ENCODE measurements around the gene WDR49. TPM values are rescaled to one million over a fixed set of nuclear protein-coding genes. Genes with fewer than 3 reads are reported as not detected.

WDR49 gene
- total RNA-seq, 2 experiments from 2014 or later, result not detected

GRCh38 chr3:167497903-167498302, 155.8 kb downstream of the WDR49 start:
- ATAC-seq (no peak), DNase-seq (no peak)
- Mint-ChIP-seq H3K4me3 (no peak overlapping the region), H3K27me3 (no peaks in the 10 kb centered on the region), H3K27ac (no peak overlapping the region), H3K4me1 (no peaks in the 10 kb centered on the region), H3K9me3 (ENCODE audit: low read depth) (no peaks in the 10 kb centered on the region), H3K36me3 (no peaks in the 10 kb centered on the region)
- CTCF ChIA-PET, result no interaction called here

- Mint-ChIP-seq H3K36me3 (no peaks in the 10 kb centered on the region), H3K4me1 (no peaks in the 10 kb centered on the region), H3K27me3 (peaks cover 2% of the 10 kb centered on the region), H3K9me3 (ENCODE audit: low read depth) (no peaks in the 10 kb centered on the region), H3K4me3 (no peak overlapping the region), H3K27ac (no peak overlapping the region)
- CTCF ChIA-PET, result no interaction called here
- no peak for ATAC-seq
- no peak for DNase-seq
These were observed 160.5 kb downstream of the WDR49 start for GRCh38 chr3:167493244-167493643.

- CTCF ChIA-PET, result no interaction called here
- H3K4me1 Mint-ChIP-seq, result no peaks in the 10 kb centered on the region
- no peak overlapping the region for H3K27ac Mint-ChIP-seq
- ATAC-seq (no peak), DNase-seq (no peak)
- no peaks in the 10 kb centered on the region for H3K36me3 Mint-ChIP-seq
- no peak overlapping the region for H3K4me3 Mint-ChIP-seq
- peaks cover 2% of the 10 kb centered on the region for H3K27me3 Mint-ChIP-seq
- H3K9me3 Mint-ChIP-seq (ENCODE audit: low read depth), result no peaks in the 10 kb centered on the region
These were observed 162.1 kb downstream of the WDR49 start for GRCh38 chr3:167491621-167492020.

GRCh38 chr3:167489571-167489970, 164.2 kb downstream of the WDR49 start:
- CTCF ChIA-PET, result no interaction called here
- ATAC-seq, result no peak
- Mint-ChIP-seq H3K9me3 (ENCODE audit: low read depth) (no peaks in the 10 kb centered on the region), H3K4me3 (no peak overlapping the region), H3K36me3 (no peaks in the 10 kb centered on the region), H3K27me3 (peaks cover 2% of the 10 kb centered on the region), H3K4me1 (no peaks in the 10 kb centered on the region), H3K27ac (no peak overlapping the region)
- no peak for DNase-seq

- no peaks in the 10 kb centered on the region for H3K36me3 Mint-ChIP-seq
- peaks cover 2% of the 10 kb centered on the region for H3K4me1 Mint-ChIP-seq
- ATAC-seq (no peak), DNase-seq (no peak)
- H3K9me3 Mint-ChIP-seq (ENCODE audit: low read depth), result no peaks in the 10 kb centered on the region
- no peak overlapping the region for H3K27ac Mint-ChIP-seq
- H3K4me3 Mint-ChIP-seq, result no peak overlapping the region
- CTCF ChIA-PET, result no interaction called here
- H3K27me3 Mint-ChIP-seq, result peaks cover 2% of the 10 kb centered on the region
These were observed 166.2 kb downstream of the WDR49 start for GRCh38 chr3:167487556-167487955.

GRCh38 chr3:167484551-167484950, 169.2 kb downstream of the WDR49 start:
- H3K27me3 Mint-ChIP-seq, result no peaks in the 10 kb centered on the region
- no peak for ATAC-seq
- CTCF ChIA-PET, result no interaction called here

GRCh38 chr3:167483708-167484475, 169.8 kb downstream of the WDR49 start:
- CTCF ChIA-PET, result no interaction called here
- ATAC-seq (no peak), DNase-seq (no peak)
- Mint-ChIP-seq H3K4me1 (peaks cover 2% of the 10 kb centered on the region), H3K36me3 (no peaks in the 10 kb centered on the region), H3K4me3 (no peak overlapping the region), H3K27me3 (no peaks in the 10 kb centered on the region), H3K27ac (no peak overlapping the region), H3K9me3 (ENCODE audit: low read depth) (no peaks in the 10 kb centered on the region)

More at GRCh38 chr3:167484551-167484950, 169.2 kb downstream of the WDR49 start:
- H3K4me1 Mint-ChIP-seq, result peaks cover 2% of the 10 kb centered on the region
- H3K27ac Mint-ChIP-seq, result no peak overlapping the region
- no peaks in the 10 kb centered on the region for H3K36me3 Mint-ChIP-seq
- DNase-seq, result no peak
- no peaks in the 10 kb centered on the region for H3K9me3 Mint-ChIP-seq (ENCODE audit: low read depth)
- no peak overlapping the region for H3K4me3 Mint-ChIP-seq

- Mint-ChIP-seq H3K4me3 (no peak overlapping the region), H3K27me3 (no peaks in the 10 kb centered on the region), H3K27ac (no peak overlapping the region), H3K36me3 (no peaks in the 10 kb centered on the region), H3K4me1 (peaks cover 2% of the 10 kb centered on the region), H3K9me3 (ENCODE audit: low read depth) (no peaks in the 10 kb centered on the region)
- DNase-seq, result no peak
- CTCF ChIA-PET, result no interaction called here
- no peak for ATAC-seq
These were observed 172.6 kb downstream of the WDR49 start for GRCh38 chr3:167481164-167481563.

GRCh38 chr3:167480748-167481147, 173.0 kb downstream of the WDR49 start:
- no peak overlapping the region for H3K27ac Mint-ChIP-seq
- no peaks in the 10 kb centered on the region for H3K9me3 Mint-ChIP-seq (ENCODE audit: low read depth)
- H3K36me3 Mint-ChIP-seq, result no peaks in the 10 kb centered on the region
- no peaks in the 10 kb centered on the region for H3K27me3 Mint-ChIP-seq
- H3K4me1 Mint-ChIP-seq, result peaks cover 2% of the 10 kb centered on the region
- CTCF ChIA-PET, result no interaction called here
- H3K4me3 Mint-ChIP-seq, result no peak overlapping the region
- DNase-seq (no peak), ATAC-seq (no peak)

- Mint-ChIP-seq H3K4me3 (no peak within 1 kb of the TSS), H3K9me3 (ENCODE audit: low read depth) (no peaks in the 10 kb centered on the region), H3K27me3 (no peaks in the 10 kb centered on the region), H3K36me3 (no peaks in the 10 kb centered on the region), H3K27ac (no peak within 1 kb of the TSS), H3K4me1 (no peaks in the 10 kb centered on the region)
- no peak for ATAC-seq
- CTCF ChIA-PET, result no interaction called here
- no peak for DNase-seq
These were observed 179.9 kb downstream of the WDR49 start, which contains the start of gene SERPINI2 for GRCh38 chr3:167473863-167474262. Gene SERPINI2 (minus strand): TSS chr3:167474042. CDS start chr3:167471834, 2,208 bp downstream.

- no peaks in the 10 kb centered on the region for H3K27me3 Mint-ChIP-seq
- no peak for DNase-seq
- H3K27ac Mint-ChIP-seq, result no peak overlapping the region
- H3K36me3 Mint-ChIP-seq, result no peaks in the 10 kb centered on the region
- ATAC-seq, result no peak
- H3K4me1 Mint-ChIP-seq, result no peaks in the 10 kb centered on the region
- CTCF ChIA-PET, result no interaction called here
- no peaks in the 10 kb centered on the region for H3K9me3 Mint-ChIP-seq (ENCODE audit: low read depth)
- H3K4me3 Mint-ChIP-seq, result no peak overlapping the region
These were observed 184.4 kb downstream of the WDR49 start for GRCh38 chr3:167469381-167469780.

- DNase-seq, result no peak
- Mint-ChIP-seq H3K4me3 (no peak overlapping the region), H3K27ac (no peak overlapping the region), H3K27me3 (no peaks in the 10 kb centered on the region), H3K36me3 (no peaks in the 10 kb centered on the region), H3K9me3 (ENCODE audit: low read depth) (no peaks in the 10 kb centered on the region), H3K4me1 (no peaks in the 10 kb centered on the region)
- ATAC-seq, result no peak
- CTCF ChIA-PET, result no interaction called here
These were observed 185.7 kb downstream of the WDR49 start for GRCh38 chr3:167467848-167468611.

- no peaks in the 10 kb centered on the region for H3K4me1 Mint-ChIP-seq
- H3K27me3 Mint-ChIP-seq, result no peaks in the 10 kb centered on the region
- ATAC-seq, result no peak
- no peak for DNase-seq
- CTCF ChIA-PET, result no interaction called here
- H3K36me3 Mint-ChIP-seq, result no peaks in the 10 kb centered on the region
- no peak overlapping the region for H3K4me3 Mint-ChIP-seq
- H3K9me3 Mint-ChIP-seq (ENCODE audit: low read depth), result no peaks in the 10 kb centered on the region
- no peak overlapping the region for H3K27ac Mint-ChIP-seq
These were observed 186.8 kb downstream of the WDR49 start for GRCh38 chr3:167466966-167467365.

GRCh38 chr3:167456157-167456799, 197.5 kb downstream of the WDR49 start:
- DNase-seq (no peak), ATAC-seq (no peak)
- Mint-ChIP-seq H3K4me3 (no peak overlapping the region), H3K36me3 (no peaks in the 10 kb centered on the region), H3K9me3 (ENCODE audit: low read depth) (no peaks in the 10 kb centered on the region), H3K27me3 (no peaks in the 10 kb centered on the region), H3K27ac (no peak overlapping the region), H3K4me1 (no peaks in the 10 kb centered on the region)
- CTCF ChIA-PET, result no interaction called here

Measured in activated CD8-positive, alpha-beta memory T cell treated with anti-CD3 and anti-CD28 coated beads, Interleukin-2, amount 10 ng/mL, durations not matched to agents 7 days and 5 days (primary cell).